HG03457 (cell line): Measurements from ENCODE around the gene RIMKLA.

Source experiments
- ATAC-seq: cut with Tn5 transposase; IDR thresholded peaks from one replicate; pipeline ENCODE4 v1.9.1; 2021; ENCODE audit warnings: moderate number of reproducible peaks; ENCODE audit not compliant: unreplicated experiment

RIMKLA gene

GRCh38 chr1:42370876-42371549 lies 9.6 kb upstream of the RIMKLA start:
- no peak for ATAC-seq

DNA sequence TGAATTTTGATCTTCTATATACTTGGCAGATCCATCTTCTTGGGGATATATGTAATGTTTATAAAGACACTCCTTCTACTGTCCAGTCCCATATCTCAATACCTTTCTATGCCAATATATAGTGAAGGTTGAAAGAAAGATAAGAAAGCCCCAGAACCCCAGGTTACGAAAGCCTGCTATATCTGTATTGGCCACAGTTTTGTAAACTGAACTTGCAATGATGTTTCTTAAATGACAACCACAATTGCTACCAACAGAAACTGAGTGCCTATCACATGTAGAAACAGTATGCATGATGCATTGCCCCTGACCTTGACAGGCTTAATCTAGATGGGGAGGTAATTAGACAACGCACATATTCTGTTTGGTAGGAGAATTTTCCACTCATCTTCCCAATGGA lies 7.8 kb upstream of the RIMKLA start:
- no peak for ATAC-seq

GRCh38 chr1:42379794-42380585 lies 602 bp upstream of the RIMKLA start:
- ATAC-seq, result peak; percentile 19

DNA sequence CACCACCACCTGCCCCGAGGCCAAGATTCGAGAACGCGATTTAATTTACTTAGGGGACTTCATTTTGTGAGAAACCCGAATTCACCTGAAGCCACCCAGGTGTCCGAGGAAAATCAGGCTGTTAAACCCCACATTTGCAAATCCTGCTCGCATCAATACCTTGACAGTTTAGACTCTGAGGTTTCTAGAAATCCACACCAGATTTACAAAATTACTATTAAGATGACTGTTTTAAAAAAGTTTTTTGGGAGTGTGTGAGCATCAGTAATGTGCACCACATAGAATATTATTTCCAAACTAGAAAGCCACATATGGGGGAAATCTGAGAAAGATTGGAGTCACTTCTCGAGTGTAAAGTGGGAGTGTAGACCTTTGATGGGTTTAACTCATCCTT lies 685 bp downstream of the RIMKLA start:
- no peak for ATAC-seq

DNA sequence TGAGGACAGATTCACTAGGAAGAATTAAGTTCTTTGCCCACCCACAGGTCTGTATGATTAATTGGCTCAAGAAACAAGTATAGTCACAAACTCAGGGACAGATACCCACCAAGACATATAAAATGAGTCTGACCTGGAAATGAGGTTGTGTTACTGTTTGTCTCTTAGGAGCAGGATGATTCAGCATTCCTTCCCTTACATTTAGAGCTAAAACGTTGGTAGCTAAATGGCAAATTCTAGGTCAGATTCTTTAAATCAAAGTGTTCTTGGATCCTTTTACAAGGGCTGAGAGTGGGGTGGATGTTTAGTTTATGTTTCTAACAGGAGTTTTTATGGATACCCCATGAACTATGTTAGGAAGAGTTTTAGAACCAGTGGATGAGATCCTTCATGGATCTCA lies 4.7 kb downstream of the RIMKLA start:
- no peak for ATAC-seq

DNA sequence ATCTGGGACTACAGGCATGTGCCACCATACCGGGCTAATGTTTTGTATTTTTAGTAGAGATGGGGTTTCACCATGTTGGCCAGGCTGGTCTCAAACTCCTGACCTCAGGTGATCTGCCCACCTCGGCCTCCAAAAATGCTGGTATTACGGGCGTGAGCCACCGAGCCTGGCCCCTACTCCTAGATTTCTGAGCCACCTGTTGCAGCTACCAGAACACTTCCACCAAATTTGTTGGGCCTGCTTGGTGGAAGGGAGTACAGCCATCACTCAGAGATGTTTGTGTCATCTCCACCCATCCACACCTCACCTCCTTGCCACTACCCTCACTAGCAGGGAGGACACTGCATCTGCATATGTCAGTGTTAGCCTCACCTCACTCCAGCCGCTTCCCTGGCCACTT lies 5.5 kb downstream of the RIMKLA start:
- no peak for ATAC-seq

- no peak for ATAC-seq
Observed at GRCh38 chr1:42392255-42392654, 11.7 kb downstream of the RIMKLA start.

DNA sequence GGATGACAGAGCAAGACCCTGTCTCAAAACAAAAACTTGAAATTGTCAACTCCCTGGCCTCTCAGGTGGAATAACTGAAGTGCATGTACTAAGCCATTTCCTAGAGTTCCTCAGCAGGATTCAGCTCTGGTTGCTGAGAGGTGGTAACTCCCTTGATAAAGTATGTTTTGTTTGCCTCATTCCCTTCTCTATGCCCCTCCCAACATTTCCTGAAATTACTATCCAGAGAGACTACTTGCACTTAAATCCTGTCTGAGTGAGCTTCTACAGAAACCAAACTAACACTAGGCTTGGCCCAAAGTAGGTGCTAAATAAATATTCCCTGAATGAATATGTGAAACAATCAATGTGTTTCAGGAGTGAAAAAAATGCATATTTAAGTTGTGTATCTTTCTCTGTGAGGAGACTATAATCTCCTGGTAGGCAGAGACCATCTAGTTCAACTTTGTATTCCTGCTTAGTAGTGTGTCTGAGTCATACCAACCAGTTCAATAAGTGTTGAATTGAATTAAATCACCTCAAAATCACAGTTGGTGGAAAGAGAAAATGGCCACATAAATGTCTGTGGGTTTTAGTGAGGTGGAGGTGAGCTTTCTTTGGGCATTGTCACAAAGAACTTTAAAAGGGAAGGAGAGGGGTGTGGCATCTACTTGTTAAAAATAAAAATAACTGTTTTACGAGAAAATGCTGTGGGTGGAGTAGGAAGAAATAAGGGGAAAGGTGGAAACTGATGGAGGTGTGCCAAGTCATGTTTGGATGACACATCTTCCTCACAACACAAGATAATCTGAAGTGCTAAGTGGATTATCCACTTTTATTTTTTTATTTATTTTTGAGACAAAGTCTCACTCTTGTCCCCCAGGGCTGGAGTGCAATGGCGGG lies 12.6 kb downstream of the RIMKLA start:
- ATAC-seq, result no peak

- no peak for ATAC-seq
Observed at GRCh38 chr1:42399315-42400100, 18.9 kb downstream of the RIMKLA start.

DNA sequence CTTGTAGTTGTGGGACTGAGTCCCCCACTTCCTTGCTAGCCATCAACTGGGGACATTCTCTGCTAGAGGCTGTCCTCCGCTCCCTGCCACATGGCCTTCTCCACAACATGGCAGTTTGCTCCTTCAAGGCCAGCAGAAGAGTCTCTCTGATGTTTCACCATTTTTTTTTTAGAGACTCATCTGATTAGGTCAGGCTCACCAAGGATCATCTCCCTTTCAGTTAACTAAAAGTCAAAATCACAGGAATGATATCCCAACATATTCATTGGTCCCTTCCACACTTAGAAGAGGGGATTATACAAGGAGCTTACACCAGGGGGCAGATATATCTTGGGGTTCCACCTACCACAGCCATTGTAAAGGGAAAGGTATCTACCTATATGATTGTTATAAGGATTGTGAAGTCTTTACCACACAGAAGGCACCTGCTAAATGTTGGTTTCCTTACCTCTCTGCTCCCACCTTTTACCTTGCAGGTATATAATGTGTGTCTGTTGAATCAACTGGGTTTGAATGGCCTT lies 23.3 kb downstream of the RIMKLA start:
- no peak for ATAC-seq

DNA sequence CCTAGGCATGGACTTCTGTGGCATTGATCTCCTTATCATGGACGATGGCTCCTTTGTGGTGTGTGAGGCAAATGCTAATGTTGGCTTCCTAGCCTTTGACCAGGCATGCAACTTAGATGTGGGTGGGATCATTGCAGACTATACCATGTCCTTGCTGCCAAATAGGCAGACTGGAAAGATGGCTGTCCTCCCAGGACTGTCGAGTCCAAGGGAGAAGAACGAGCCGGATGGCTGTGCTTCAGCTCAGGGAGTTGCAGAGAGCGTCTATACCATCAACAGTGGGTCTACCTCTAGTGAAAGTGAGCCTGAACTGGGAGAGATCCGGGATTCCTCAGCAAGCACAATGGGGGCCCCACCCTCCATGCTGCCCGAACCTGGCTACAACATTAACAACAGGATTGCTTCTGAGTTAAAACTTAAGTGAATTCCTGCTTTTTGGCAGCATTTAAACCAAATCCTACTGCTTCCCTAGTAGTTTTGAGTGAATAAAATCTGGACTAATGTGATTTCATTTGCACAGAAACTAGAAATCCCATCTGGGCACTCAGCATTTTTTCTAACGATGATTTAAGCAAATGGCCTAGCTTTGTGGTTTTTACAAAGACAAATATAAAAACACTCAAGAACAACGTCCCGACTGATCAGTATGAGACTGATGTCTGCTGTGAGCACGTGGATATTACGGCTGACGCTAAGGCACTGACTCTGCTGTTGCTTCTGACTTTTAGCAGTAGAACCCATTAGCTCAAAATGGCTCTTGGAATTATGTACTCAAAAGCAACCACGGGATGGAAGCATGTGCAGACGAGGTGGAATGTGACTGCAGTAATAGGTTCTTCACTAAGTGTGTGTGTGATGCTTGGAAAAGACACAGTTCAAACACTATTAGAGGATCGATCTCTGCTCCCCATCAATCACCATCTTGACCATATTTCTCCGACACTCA lies 34.2 kb downstream of the RIMKLA start:
- ATAC-seq, result no peak

GRCh38 chr1:42417166-42417565 lies 36.6 kb downstream of the RIMKLA start:
- ATAC-seq, result no peak

GRCh38 chr1:42418516-42418915 lies 37.9 kb downstream of the RIMKLA start:
- ATAC-seq, result no peak

GRCh38 chr1:42419126-42419821 lies 38.7 kb downstream of the RIMKLA start:
- ATAC-seq, result no peak

- ATAC-seq, result no peak
Observed at GRCh38 chr1:42420121-42420520, 39.5 kb downstream of the RIMKLA start.

- ATAC-seq, result no peak
Observed at GRCh38 chr1:42420911-42421585, 40.5 kb downstream of the RIMKLA start.

DNA sequence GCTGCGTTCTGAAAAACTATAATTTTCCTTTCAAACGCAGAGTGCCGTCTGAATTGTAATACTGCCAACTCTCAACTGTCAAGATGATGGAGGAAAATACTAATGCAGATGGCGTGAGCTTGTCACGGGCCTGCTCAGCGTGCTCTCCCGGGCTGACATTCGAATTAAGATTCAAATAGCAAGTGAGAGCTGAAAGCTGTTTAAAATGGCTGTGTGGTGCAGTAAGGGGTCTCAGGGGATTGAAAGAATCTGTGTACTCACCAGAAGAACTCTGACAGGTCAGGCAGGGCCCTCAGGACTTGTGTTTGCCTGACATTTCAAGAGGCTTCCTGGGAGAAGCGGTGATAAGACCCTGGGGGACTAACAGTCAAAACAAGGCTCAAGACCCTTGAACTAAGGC lies 42.1 kb downstream of the RIMKLA start:
- ATAC-seq, result no peak

GRCh38 chr1:42423681-42424080 lies 43.1 kb downstream of the RIMKLA start:
- ATAC-seq, result no peak
